ENCODE measurements around the gene DEFB131A.
"Not testable (repeated sequence)": the region's sequence is repeated elsewhere in the genome, so short reads cannot be mapped to it uniquely, and the experiment has no call there.

DEFB131A gene, protein sequence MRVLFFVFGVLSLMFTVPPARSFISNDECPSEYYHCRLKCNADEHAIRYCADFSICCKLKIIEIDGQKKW

DNA sequence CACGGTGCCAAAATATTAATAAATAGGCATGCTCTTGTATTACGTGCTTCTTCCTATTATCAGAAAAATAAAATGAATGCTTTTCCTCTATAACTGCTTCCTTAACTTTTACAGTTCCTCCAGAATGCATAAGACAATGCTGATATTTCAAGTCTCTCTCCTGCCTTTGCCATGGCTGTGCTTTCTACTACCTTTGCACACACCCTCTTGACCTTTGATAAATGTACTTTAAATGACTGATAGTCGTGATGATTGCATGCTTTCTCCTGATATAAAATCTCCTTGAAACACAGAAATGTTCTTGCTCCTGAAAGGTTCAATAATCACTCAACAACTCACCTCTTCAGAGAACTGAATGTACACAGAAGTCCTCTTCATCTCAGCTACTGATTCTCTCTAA is at the start of gene DEFB131A:
DEFB131A (plus strand) TSS at position 301 of the 400 bp plus-strand sequence. CDS start 120 bp downstream, outside the sequence.
- DNase-seq = not testable (repeated sequence)

DNA sequence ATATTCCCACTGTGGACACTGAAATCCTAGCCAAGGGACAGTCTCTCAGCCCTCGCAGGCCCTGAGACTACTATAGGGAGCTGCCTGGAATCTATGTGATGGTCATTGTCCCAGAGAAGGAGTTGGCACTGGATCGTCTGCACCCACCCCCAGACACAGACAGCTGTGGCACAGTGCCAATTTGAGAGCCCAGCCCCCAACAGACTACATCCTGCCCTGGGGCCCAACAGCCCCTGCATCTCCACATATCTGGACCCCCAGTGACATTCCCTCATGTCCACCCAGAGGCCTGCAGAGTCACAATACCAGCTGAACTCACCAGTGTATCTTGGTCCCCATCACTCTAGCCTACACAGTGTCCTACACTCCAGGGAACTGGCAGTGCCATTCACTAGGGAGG is 38.4 kb upstream of the DEFB131A start:
- not testable (repeated sequence) for DNase-seq

DNA sequence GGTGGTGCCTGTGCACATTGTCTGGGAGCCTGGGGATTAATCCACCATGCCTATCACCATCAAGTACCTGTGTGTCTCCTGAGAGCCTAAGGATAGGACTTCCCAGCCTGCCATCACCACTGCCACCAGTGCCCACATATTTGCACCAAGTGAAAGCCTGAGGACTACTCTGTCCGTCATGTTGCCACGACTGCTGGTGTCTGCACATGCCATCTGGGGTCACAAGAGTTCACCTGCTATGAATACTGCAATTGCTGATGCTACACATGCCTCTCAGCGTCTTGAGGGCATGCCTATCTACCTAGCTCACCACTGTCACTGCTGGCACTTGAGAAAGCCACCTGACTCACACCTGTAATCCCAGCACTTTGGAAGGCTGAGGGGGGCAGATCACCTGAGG is 37.7 kb upstream of the DEFB131A start:
- not testable (repeated sequence) for DNase-seq

DNA sequence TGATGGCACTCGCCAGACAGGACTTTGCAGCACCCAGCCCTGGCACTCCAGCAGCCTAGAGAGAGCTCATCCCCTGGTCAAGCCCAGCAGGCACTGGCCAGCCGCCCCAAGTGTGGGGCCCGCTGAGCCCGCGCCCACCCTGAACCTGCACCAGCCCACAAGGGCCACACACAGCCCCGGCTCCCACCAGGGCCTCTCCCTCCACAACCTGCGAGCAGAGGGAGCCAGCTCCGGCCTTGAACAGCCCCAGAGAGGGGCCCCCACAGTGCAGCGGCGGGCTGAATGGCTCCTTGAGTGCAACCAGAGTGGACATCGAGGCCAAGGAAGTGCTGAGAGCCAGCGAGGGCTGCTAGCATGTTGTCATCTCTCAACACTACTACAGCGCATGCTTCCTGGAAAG is 34.4 kb upstream of the DEFB131A start:
- no peak for DNase-seq

DNA sequence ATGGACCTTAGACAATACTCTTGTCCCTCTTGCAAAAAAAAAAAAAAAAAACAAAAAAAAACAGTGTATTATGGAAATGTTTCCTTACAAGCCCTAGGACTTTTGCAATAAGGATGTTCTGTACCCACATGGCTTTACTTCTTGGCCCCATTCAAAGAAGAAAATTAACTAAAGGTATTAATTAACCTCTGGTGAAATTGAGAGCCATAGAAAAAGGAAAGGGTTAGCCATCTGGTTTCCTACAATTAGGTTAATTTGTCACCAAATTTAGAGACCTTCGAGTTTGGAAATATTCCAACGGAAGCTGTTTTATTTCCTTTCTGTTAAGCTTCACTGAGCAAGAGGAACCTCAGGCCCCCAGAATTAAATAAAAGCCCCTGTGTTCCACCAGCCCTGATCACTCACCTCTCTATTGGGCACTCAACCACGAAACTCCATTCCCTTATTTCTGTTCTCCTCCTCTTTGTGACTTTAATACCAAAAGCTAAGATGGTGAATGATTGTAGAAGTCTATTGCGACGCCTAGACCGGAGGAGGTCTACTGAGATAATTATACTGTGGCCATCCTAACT is 22.2 kb upstream of the DEFB131A start:
- not testable (repeated sequence) for DNase-seq

DNA sequence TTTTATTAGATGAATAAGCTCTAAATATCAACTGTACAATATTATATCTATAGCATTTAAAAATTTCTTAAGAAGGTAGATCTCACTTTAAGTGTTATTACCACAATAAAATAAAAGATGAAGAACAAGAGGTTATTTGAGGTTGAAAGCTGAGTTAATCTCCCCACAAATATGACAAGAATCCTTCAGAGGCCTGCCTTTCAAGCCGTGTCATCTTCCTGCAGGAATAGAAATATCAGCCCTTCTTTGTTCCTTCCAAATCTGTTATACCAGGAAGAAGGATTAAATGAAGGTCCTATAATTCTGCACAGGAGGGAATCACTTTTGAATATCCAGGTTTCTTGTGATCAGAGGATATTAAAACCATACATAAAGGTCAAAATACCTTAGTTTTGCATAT is 18.3 kb upstream of the DEFB131A start:
- DNase-seq = not testable (repeated sequence)

DNA sequence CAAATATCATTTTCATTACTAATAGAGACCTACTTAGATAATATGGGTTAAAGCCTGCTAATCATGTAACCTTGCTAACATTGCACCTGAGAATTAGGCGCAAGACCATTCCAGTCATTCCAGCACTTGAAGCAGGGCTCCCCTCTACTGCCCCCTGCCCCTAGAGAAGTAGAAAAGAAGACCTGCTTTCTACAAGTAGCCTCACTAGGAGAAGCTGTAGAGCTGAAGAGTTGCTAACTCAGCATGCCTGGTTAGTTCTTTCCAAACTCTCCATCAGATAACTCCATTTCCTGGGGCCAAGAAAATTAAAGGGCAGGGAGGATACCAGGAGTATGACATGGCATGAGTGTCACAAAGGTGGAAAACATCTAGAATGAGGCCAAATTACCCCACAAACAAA is 14.2 kb upstream of the DEFB131A start:
- DNase-seq = not testable (repeated sequence)

DNA sequence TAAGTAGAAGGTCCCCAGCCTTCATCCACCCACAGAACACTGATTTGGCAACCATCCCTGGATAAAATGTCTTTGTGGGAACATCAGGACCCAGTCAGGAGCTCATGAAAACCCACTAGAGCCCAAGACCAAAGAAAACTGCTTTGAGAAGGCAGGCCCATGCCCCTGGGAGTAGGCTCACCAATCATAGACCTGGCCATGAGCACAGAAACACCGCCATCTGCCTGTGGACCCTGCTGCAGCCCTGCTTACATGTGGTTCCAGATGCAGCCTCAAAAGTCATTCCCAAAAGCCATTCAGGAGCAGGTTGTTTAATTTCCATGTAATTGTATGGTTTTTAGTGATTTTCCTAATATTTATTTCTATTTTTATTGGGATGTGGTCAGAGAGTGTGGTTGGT is 10.9 kb upstream of the DEFB131A start:
- not testable (repeated sequence) for DNase-seq

DNA sequence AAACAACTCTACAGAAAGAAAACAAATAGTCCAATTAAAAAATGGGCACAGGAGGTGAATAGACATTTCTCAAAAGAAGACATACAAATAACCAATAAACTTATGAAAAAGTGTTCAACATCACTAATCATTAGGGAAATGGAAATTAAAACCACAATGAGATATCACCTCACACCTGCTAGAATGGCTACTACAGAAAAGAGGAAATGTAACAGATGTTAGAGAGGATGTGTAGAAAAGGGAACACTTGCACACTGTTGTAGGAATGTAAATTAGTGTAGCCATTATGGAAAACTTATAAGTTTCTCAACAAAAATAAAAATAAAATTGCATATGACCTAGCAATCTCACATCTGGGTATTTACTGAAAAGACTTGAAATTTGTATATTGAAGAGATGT is 7.5 kb upstream of the DEFB131A start:
- not testable (repeated sequence) for DNase-seq

DNA sequence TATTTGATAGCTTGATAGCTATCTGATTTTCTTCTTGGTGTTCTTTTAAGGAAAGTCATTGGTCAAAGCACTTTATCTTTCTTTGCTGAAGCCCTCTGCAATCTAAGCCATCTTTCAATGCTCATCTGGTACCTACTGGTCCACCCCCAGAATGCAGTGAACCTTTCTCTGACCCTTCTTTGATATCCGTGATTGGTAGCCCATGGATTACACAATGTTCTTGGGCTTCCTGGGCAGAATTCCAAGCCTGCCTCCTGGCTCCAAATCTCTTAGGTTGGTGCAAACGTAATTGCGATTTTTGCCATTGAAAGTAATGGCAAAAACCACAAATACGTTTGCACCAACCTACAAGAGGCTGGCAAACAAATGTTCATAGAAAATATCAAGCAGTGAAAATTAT is 1.9 kb upstream of the DEFB131A start:
- DNase-seq = not testable (repeated sequence)

DNA sequence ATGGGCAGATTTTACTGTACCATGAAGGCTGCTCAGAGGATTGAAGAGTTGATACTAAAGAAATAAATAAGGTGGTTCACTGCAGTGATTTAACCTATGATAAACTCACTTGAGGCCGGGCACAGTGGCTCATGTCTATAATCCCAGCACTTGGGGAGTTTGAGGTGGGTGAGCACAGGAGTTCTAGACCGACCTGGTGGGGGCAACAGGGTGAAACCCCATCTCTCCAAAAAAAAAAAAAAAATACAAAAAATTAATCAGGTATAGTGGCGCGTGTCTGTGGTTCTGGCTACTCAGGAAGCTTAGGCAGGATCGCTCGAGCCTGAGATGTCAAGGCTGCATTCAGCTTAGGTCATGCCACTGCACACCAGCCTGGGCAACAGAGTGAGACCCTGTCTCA is 467 bp downstream of the DEFB131A start:
- not testable (repeated sequence) for DNase-seq

DNA sequence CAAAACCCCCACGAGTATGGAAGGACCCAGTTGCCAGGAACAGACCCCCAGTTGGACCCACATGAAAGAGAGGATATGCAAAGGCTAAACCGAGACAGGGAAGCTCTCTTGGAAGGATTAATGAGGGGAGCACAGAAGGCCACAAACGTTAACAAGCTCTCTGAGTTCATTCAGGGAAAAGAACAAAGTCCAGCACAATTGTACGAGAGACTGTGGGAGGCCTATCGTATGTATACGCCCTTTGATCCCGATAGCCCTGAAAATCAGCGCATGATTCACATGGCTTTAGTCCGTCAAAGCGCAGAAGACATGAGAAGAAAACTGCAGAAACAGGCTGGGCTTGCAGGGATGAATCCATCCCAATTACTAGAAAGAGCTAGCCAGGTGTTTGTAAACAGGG is 8.0 kb downstream of the DEFB131A start:
- DNase-seq = not testable (repeated sequence)

DNA sequence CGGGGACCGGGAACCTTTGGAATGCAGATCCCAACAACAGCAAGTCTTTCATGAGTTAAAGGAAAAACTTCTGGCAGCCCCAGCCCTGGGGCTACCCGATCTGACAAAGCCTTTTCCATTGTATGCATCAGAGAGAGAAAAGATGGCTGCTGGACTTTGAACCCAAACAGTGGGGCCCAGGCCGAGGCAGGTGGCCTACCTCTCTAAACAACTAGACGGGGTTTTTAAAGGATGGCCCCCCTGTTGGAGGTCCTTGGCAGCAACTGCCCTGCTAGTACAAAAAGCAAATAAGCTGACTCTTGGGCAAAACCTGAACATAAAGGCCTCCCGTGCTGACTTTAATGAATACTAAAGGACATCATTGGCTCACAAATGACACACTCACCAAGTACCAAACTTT is 10.1 kb downstream of the DEFB131A start:
- DNase-seq = not testable (repeated sequence)

DNA sequence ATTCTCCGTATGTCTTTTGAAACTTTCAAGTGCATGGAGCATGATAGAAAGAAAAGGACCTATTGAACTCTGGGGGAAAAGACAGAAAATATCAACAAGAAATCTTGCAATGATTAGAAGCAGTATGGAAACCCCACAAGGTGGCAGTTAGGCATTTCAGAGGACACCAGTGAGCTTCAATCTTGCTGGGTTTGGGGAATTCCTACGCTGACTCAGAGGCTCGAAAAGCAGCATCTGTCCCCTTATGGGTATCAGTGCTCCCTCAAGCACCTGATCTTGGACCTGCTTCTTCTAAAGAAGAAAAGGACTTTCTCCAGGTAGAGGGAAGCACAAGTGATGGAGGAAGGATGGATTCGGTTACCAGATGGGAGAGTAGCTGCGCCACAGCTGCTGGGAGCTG is 10.8 kb downstream of the DEFB131A start:
- DNase-seq = not testable (repeated sequence)

DNA sequence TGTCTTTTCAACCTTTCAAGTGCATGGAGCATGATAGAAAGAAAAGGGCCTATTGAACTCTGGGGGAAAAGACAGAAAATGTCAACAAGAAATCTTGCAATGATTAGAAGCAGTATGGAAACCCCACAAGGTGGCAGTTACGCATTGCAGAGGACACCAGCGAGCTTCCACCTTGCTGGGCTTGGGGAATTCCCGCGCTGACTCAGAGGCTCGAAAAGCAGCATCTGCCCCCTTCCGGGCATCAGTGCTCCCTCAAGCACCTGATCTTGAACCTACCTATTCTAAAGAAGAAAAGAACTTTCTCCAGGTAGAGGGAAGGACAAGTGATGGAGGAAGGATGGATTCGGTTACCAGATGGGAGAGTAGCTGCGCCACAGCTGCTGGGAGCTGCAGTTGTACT is 35.3 kb downstream of the DEFB131A start:
- DNase-seq = not testable (repeated sequence)

DNA sequence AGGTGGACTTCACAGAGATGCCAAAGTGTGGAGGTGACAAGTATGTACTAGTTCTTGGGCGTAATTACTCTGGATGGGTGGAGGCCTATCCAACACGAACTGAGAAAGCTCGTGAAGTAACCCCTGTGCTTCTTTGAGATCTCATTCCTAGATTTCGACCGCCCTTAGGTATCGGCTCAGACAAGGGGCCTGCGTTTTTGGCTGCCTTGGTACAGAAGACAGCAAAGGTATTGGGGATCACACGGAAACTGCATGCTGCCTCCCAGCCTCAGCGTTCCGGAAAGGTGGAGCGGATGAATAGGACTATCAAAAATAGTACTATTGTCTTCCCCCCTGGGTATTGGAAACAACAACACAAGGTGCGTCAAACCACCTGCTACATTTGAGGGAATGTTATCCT is 35.9 kb downstream of the DEFB131A start:
- DNase-seq = not testable (repeated sequence)

DNA sequence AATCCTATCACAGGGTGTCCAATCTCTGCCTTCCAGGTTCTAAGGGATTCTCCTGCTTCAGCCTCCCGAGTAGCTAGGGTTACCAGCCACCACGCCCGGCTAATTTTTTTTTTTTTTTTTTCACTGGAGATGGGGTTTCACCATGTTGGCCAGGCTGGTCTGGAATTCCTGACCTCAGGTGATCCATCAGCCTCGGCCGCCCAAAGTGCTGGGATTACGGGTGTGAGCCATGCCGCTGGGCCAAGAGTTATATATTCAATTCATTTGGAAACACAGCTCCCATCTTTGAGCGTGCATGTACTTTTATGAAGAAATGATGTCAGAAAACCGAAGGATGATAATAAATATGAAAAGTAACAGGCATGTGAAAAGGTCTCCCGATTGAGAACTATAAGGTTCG is 38.7 kb downstream of the DEFB131A start:
- DNase-seq = not testable (repeated sequence)

DNA sequence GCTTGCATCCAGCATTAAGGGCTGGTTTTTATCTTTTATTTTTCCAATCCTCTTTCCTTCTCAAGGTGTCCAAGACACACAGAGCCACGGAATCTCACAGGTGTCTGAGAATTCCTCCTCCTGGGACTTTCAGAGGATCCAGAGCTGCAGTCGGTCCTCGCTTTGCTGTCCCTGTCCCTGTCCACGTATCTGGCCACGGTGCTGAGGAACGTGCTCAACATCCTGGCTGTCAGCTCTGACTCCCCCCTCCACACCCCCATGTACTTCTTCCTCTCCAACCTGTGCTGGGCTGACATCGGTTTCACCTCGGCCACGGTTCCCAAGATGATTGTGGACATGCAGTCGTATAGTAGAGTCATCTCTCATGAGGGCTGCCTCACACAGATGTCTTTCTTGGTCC is 39.5 kb downstream of the DEFB131A start:
- not testable (repeated sequence) for DNase-seq

DNA sequence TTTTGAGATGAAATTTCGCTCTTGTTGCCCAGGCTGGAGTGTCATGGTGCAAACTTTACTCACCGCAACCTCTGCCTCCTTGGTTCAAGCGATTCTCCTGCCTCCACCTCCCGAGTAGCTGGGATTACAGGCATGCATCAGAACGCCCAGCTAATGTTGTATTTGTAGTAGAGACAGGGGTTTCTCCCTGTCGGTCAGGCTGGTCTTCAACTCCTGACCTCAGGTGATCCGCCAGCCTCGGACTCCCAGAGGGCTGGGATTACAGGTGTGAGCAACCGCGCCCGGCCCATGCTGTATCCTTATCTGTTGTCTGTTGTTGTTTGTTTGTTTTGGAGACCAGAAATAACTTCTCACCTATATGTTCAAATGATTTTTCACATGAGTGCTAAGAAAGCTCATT is 42.7 kb downstream of the DEFB131A start:
- not testable (repeated sequence) for DNase-seq

DNA sequence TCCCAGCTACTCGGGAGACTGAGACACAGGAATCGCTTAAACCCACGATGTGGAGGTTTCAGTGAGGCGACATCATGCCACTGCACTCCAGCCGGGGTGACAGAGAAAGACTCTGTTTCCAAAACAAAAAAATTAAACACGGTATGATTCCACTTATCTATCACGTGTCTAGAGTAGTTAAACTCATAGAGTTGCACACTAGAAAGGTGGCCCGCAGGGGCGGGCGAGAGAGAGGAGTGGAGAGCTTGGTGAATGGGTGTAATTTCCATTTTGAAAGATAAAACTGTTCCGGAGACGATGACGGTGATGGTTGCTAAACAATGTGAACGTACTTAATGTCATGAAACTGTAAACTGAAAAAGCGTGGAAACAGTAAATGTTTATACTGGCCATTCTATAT is 44.6 kb downstream of the DEFB131A start:
- DNase-seq = not testable (repeated sequence)

DNA sequence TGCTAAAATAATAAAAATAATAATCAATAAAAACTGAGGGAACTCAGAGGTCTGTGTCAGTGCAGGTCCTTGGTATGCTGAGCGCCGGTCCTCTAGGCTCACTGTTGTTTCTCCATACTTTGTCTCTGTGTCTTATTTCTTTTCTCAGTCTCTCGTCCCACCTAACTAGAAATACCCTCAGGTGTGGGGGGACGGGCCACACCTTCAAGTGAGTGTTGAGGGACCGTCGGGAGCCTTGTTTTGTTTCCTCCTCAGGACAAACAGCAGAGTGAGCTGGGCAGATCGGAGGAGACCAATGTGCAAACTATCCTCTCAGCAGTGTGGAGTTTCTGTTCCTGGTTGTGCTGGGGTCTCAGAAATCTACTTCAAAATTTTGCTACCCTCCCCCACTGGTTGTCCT is 46.3 kb downstream of the DEFB131A start:
- not testable (repeated sequence) for DNase-seq

DNA sequence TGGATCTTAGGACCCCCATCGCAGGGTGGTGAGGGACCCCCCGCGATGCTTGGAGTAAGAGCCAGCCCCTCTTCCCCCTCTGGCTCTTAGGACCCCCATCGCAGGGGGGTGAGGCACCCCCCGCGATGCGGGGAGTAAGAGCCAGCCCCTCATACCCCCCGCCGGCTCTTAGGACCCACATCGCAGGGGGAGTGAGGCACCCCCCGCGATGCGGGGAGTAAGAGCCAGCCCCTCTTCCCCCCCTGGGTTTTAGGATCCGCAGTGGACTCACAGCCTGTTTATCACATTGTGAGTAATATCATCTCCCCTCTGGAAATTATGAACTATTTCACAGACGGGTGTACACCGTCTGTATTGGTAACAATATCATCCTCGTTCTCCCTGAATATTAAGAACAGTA is 46.8 kb downstream of the DEFB131A start:
- not testable (repeated sequence) for DNase-seq

DNA sequence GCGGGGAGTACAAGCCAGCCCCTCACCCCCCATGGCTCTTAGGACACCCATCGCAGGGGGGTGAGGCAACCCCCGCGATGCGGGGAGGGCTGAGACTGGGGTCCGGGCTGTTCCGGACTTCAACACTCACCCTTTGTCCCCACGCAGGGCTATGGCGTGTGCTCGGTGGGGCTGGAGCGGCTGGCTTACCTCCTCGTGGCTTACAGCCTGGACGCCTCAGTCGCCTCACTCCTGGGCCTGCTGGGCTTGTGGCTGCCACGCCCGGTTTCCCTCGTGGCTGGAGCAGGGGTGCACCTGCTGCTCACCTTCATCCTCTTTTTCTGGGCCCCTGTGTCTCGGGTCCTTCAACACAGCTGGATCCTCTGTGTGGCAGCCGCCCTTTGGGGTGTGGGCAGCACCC is 49.4 kb downstream of the DEFB131A start:
- not testable (repeated sequence) for DNase-seq

DNA sequence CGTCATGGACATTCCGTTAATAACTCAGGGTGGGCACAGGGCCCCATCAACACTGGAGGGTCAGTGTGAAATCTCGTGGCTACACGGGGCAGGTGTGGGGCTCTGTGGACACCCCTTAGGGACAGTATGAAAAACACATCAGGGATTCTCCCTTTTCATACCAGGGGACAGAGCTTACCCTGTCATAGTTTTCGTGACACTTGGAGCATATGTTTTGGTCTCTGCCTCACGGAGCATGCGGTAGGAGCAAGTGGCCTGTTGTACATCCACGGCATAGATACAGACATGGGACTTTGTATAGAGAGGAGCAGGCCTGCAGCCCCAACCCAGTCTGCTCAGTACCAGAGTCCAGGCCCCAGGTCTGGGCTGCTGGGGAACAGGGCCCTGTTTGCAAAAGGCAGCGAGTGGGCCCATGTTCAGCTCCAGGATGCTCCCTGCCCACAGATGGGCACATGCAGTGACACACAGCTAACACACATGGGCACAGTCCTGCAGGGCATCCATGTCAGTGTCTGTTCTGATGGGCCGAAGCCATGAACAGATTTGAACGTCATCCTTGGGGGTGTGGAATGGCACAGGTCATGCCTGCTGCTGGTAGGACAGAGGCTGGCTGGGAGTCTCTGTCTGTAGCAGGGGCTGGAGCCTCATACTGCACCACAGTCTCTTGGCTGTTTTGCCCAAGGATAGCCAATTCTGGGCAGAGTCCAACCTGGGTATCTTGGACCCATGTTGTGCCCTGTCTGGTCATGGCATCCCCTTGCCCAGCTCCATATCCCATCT is 50.2 kb downstream of the DEFB131A start:
- not testable (repeated sequence) for DNase-seq
